ENCODE measurements around the gene PLRG1. TPM values are rescaled to one million over a fixed set of nuclear protein-coding genes. Genes with fewer than 3 reads are reported as not detected.
A peak's percentile ranks its signal among the peaks of the same experiment; 100 is the strongest.
"Not testable (repeated sequence)": the region's sequence is repeated elsewhere in the genome, so short reads cannot be mapped to it uniquely, and the experiment has no call there.

Gene PLRG1
- 116 and 117 TPM in 2 replicates for total RNA-seq (2021)
- percentile 93 among the genes with signal in this experiment for Bru-seq, nascent RNA
- BruChase-seq, experiment 1, labeled RNA remaining after a 2-hour chase, result percentile 87 among the genes with signal in this experiment
- percentile 92 among the genes with signal in this experiment for BruChase-seq, experiment 2, labeled RNA remaining after a 6-hour chase
- long read RNA-seq, transcript PLRG1-202 (15 exons, 3,351 nt), result major isoform, 143 of 188 reads
- long read RNA-seq, transcript PLRG1-201 (15 exons, 1,673 nt), result minor isoform, 9 of 188 reads
- long read RNA-seq, partial matches to known transcripts, result 7 of 188 reads
- long read RNA-seq, other reads (novel, unspliced or antisense), result 29 of 188 reads

DNA sequence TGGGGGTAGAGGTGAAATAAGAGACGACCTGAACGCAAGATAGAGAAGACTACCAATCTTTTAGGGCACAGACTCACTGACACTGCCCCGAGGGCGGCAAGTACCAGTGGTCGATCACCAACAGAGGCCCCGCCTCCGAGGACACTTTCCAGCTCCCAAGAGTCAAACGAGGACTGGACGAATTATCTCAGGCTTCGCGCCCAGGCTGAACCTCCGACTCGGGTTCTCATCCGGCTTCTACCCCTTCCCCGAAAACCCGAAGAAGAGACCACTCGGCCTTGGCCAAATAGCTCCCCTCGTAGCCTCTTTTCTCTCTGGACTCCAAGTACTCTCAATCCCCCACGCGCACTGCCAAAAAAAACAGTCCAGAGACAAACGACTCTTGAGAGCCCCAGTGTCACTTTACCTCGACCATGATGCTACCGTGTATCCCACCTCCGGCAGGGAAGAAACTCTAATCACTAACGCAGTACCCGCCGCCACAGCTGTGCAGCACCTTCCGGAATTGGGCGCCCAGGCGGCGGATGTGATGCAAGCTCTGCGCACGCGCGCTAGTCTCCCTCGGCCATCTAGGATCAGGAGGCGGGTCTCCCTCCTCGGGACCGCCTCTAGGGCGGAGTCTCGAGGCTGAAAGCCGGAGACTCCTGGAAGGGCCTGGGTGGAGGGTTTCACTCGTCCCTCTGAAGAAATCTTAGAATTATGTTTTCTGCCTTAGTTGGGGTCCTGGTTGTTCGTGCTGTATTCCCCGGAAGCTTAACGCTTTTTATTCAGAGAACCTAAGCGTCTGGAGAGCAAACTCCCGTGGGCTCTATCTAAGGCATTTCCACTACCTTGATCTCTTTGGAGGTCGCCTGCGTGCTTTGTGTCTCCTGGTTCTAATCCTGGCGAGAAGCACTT lies at the start of gene PLRG1:
PLRG1 (minus strand) TSS at position 507 of the 897 bp plus-strand sequence; CDS start at position 415, 92 bp downstream.
- Histone ChIP-seq H3K4me3 (ENCODE audit: low read depth, low read length, poor library complexity, severe bottlenecking) (peak within 1 kb of the TSS; percentile 97), H3K36me3 (ENCODE audit: insufficient read depth, low read length, poor library complexity, severe bottlenecking) (peaks cover 27% of the 10 kb centered on the region), H3K27ac (ENCODE audit: low read depth, low read length, poor library complexity, severe bottlenecking) (peak within 1 kb of the TSS; percentile 83), H3K4me1 (ENCODE audit: insufficient read depth, low read length, poor library complexity, severe bottlenecking) (peaks cover 11% of the 10 kb centered on the region), H3K9me3 (ENCODE audit: low read depth, low read length, poor library complexity, severe bottlenecking) (no peaks in the 10 kb centered on the region), H3K27me3 (replicated peaks; ENCODE audit: insufficient read depth, low read depth, low read length, poor library complexity) (no peaks in the 10 kb centered on the region)
- DNase-seq (ENCODE audit: low spot score), result peak; percentile 97
- intact Hi-C loops (cut with micrococcal nuclease; ENCODE audit: unreplicated experiment), result no loop called here
- ChIA-PET POLR2A (ENCODE audit: low non-redundant PET) (no interaction called here), CTCF (interaction anchor here (0.6 to 0.8 kb wide), 2 partner anchors 31 to 69 kb away, joined by 6 read pairs; no protein-coding TSS in a partner anchor)
- TF ChIP-seq, protein P1, sequence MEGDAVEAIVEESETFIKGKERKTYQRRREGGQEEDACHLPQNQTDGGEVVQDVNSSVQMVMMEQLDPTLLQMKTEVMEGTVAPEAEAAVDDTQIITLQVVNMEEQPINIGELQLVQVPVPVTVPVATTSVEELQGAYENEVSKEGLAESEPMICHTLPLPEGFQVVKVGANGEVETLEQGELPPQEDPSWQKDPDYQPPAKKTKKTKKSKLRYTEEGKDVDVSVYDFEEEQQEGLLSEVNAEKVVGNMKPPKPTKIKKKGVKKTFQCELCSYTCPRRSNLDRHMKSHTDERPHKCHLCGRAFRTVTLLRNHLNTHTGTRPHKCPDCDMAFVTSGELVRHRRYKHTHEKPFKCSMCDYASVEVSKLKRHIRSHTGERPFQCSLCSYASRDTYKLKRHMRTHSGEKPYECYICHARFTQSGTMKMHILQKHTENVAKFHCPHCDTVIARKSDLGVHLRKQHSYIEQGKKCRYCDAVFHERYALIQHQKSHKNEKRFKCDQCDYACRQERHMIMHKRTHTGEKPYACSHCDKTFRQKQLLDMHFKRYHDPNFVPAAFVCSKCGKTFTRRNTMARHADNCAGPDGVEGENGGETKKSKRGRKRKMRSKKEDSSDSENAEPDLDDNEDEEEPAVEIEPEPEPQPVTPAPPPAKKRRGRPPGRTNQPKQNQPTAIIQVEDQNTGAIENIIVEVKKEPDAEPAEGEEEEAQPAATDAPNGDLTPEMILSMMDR (conservative IDR thresholded peaks at IDR 0.05; ENCODE audit: low read depth, low read length), result no peak
- no peak for TF ChIP-seq EZH2 (IDR thresholded peaks at IDR 0.05; ENCODE audit: borderline replicate concordance, low read depth, low read length, poor library complexity, severe bottlenecking)
- BruUV-seq (replicated peaks), result TSS peak; percentile 70

DNA sequence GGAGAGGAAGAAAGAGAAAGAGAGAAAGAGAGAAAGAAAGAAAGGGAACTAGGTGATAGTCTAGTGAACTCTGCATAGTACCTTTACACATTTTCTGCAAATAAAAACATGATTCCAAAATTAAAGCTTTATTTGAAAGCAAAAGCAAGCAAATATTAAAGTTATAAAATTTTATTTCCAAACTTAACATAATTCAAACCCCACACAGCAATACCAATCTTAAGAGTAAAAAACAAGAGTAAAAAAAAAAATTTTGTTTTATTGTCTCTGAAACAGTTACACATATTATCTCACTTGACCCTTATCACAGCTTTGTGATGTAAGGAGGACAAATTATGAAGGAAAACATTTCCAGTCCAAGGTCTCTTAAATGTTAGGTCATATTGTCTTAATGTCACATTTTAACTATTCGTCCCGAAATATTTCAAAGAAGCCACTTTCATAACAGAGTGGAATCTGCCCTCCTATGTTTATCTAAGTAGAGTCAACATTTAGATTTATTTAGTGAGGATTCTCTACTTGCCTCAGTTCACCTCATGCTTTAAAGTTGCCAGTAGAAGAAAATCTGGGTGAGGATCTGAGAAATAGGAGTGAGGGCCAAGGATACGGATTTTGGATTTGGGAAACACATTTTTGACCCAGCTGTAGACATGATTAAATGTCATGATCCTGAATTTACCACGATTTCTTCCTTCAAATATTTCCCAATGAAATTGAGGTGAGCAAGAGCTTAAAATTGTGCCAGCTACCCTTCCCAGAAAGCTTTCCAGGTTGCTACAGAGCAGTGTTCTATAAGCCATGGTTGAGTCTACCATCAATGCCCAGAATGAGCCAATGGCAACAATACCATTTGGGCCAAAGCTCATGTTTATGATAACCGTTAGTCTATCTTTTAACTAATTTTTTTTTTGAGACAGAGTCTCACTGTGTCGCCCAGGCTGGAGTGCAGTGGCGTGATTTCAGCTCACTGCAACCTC lies 47.9 kb upstream of the PLRG1 start:
- H3K4me1 ChIP-seq (ENCODE audit: insufficient read depth, low read length, poor library complexity, severe bottlenecking), result no peaks in the 10 kb centered on the region

DNA sequence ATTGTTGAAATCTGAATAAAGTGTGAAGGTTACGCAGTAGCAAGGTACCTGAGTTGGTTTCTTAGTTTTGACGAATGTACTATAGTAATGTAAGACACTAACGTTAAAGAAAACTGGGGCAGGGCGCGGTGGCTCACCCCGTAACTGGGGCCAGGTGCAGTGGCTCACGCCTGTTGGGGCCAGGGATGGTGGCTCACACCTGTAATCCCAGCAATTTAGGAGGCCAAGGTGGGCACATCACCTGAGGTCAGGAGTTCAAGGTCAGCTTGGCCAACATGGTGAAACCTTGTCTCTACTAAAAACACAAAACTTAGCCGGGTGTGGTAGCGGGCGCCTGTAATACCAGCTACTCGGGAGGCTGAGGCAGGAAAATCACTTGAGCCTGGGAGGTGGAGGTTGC lies 47.1 kb upstream of the PLRG1 start:
- H3K27ac ChIP-seq (ENCODE audit: low read depth, low read length, poor library complexity, severe bottlenecking); DNase-seq (ENCODE audit: low spot score); CTCF ChIA-PET; H3K4me1 ChIP-seq (ENCODE audit: insufficient read depth, low read length, poor library complexity, severe bottlenecking); BruUV-seq (replicated peaks); H3K4me3 ChIP-seq (ENCODE audit: low read depth, low read length, poor library complexity, severe bottlenecking); intact Hi-C loops (cut with micrococcal nuclease; ENCODE audit: unreplicated experiment); H3K9me3 ChIP-seq (ENCODE audit: low read depth, low read length, poor library complexity, severe bottlenecking); H3K36me3 ChIP-seq (ENCODE audit: insufficient read depth, low read length, poor library complexity, severe bottlenecking); H3K27me3 ChIP-seq (replicated peaks; ENCODE audit: insufficient read depth, low read depth, low read length, poor library complexity); POLR2A ChIA-PET (ENCODE audit: low non-redundant PET): not testable (repeated sequence)

More for the DNA sequence above, 47.9 kb upstream of the PLRG1 start:
- H3K27me3 ChIP-seq (replicated peaks; ENCODE audit: insufficient read depth, low read depth, low read length, poor library complexity), result no peaks in the 10 kb centered on the region
- H3K27ac ChIP-seq (ENCODE audit: low read depth, low read length, poor library complexity, severe bottlenecking), result no peak overlapping the region
- H3K9me3 ChIP-seq (ENCODE audit: low read depth, low read length, poor library complexity, severe bottlenecking), result no peaks in the 10 kb centered on the region
- no peaks in the 10 kb centered on the region for H3K36me3 ChIP-seq (ENCODE audit: insufficient read depth, low read length, poor library complexity, severe bottlenecking)
- no TSS peak for BruUV-seq (replicated peaks)
- ChIA-PET POLR2A (ENCODE audit: low non-redundant PET) (no interaction called here), CTCF (no interaction called here)
- intact Hi-C loops (cut with micrococcal nuclease; ENCODE audit: unreplicated experiment), result no loop called here
- TF ChIP-seq, protein P1 (conservative IDR thresholded peaks at IDR 0.05; ENCODE audit: low read depth, low read length), result no peak
- TF ChIP-seq EZH2 (IDR thresholded peaks at IDR 0.05; ENCODE audit: borderline replicate concordance, low read depth, low read length, poor library complexity, severe bottlenecking), result no peak
- DNase-seq (ENCODE audit: low spot score), result no peak
- no peak overlapping the region for H3K4me3 ChIP-seq (ENCODE audit: low read depth, low read length, poor library complexity, severe bottlenecking)

Measured in A673 (cell line).